GM23338 (cell line): ENCODE results near the gene CHRDL2. TPM values are rescaled to one million over a fixed set of nuclear protein-coding genes. Genes with fewer than 3 reads are reported as not detected.

ENCODE experiments used
- ATAC-seq: fragments of 200-7000 bp; cut with Tn5 transposase; 3 replicates; pipeline ENCODE4 v1.9.1; 2020
- DNase-seq: peaks from one replicate; pipeline ENCODE4 v3.0.0-alpha.2; 2015; ENCODE audit warnings: low spot score
- H2AFZ ChIP-seq: fragments of 200-600 bp; sonication (generic); 2 replicates; pipeline ENCODE4 v1.8.0; 2016; ENCODE audit warnings: antibody characterized with exemption, mild to moderate bottlenecking, moderate library complexity
- H3F3A ChIP-seq: fragments of 200-600 bp; sonication (generic); replicated peaks from 2 replicates; pipeline ENCODE4 v1.8.0; 2017; ENCODE audit warnings: antibody characterized with exemption, mixed run types, low read depth
- H3K27ac ChIP-seq: fragments of 200-600 bp; sonication (generic); 2 replicates; pipeline ENCODE4 v1.6.1; 2016; ENCODE audit warnings: low read depth
- H3K27me3 ChIP-seq: fragments of 200-600 bp; sonication (generic); 2 replicates; pipeline ENCODE4 v1.8.0; 2016; ENCODE audit warnings: mild to moderate bottlenecking, mixed run types, moderate library complexity; ENCODE audit not compliant: insufficient read depth
- H3K36me3 ChIP-seq: fragments of 200-600 bp; sonication (generic); 2 replicates; pipeline ENCODE4 v1.8.0; 2016; ENCODE audit warnings: mild to moderate bottlenecking; ENCODE audit not compliant: insufficient read depth
- H3K4me1 ChIP-seq: fragments of 200-600 bp; sonication (generic); 2 replicates; pipeline ENCODE4 v1.8.0; 2016; ENCODE audit warnings: mild to moderate bottlenecking, moderate library complexity; ENCODE audit not compliant: insufficient read depth
- H3K4me2 ChIP-seq: fragments of 200-600 bp; sonication (generic); 2 replicates; pipeline ENCODE4 v1.7.1; 2017; ENCODE audit warnings: mixed run types
- H3K4me3 ChIP-seq: fragments of 200-600 bp; sonication (generic); 2 replicates; pipeline ENCODE4 v1.6.1; 2016; ENCODE audit warnings: mixed run types
- H3K79me2 ChIP-seq: fragments of 200-600 bp; sonication (generic); replicated peaks from 2 replicates; pipeline ENCODE4 v1.8.0; 2017; ENCODE audit warnings: mild to moderate bottlenecking; ENCODE audit not compliant: insufficient read depth
- H3K9me2 ChIP-seq: fragments of 200-600 bp; sonication (generic); 2 replicates; pipeline ENCODE4 v1.8.0; 2017; ENCODE audit not compliant: insufficient read depth
- H4K20me1 ChIP-seq: fragments of 200-600 bp; sonication (generic); replicated peaks from 2 replicates; pipeline ENCODE4 v1.8.0; 2017; ENCODE audit warnings: mild to moderate bottlenecking; ENCODE audit not compliant: insufficient read depth
- H3K27ac Mint-ChIP-seq: 2 replicates; pipeline ENCODE4 v1.8.0; 2020; ENCODE audit warnings: inconsistent platforms, mild to moderate bottlenecking, moderate library complexity, mixed read lengths
- H3K27me3 Mint-ChIP-seq: 3 replicates; pipeline ENCODE4 v1.8.0; 2022; ENCODE audit warnings: low read depth, mild to moderate bottlenecking, moderate library complexity, mixed read lengths, inconsistent platforms; ENCODE audit not compliant: insufficient read depth, poor library complexity
- H3K36me3 Mint-ChIP-seq: 3 replicates; pipeline ENCODE4 v1.8.0; 2021; ENCODE audit warnings: low read depth, mild to moderate bottlenecking, inconsistent platforms, moderate library complexity, mixed read lengths
- H3K4me1 Mint-ChIP-seq: 3 replicates; pipeline ENCODE4 v1.8.0; 2020; ENCODE audit warnings: mild to moderate bottlenecking, inconsistent platforms, mixed read lengths
- H3K4me3 Mint-ChIP-seq: 3 replicates; pipeline ENCODE4 v1.8.0; 2021; ENCODE audit warnings: moderate library complexity, mild to moderate bottlenecking, inconsistent platforms, mixed read lengths
- H3K9me3 Mint-ChIP-seq: 3 replicates; pipeline ENCODE4 v1.8.0; 2020; ENCODE audit warnings: moderate library complexity, mild to moderate bottlenecking, inconsistent platforms, mixed read lengths
- CREB1 ChIP-seq: fragments of 250-450 bp; sonication (Bioruptor Pico); IDR thresholded peaks from 2 replicates; pipeline ENCODE4 v1.5.0; 2020; ENCODE audit warnings: low read depth, mild to moderate bottlenecking, moderate library complexity
- EZH2 ChIP-seq: fragments of 200-600 bp; sonication (generic); IDR thresholded peaks from one replicate; pipeline ENCODE4 v1.8.0; 2017; ENCODE audit warnings: antibody characterized with exemption, mild to moderate bottlenecking, low read depth; ENCODE audit not compliant: unreplicated experiment
- EZH2phosphoT487 ChIP-seq: fragments of 200-600 bp; sonication (generic); IDR thresholded peaks from one replicate; pipeline ENCODE4 v1.8.1; 2018; ENCODE audit warnings: antibody characterized with exemption; ENCODE audit not compliant: unreplicated experiment
- JUNB ChIP-seq: IDR thresholded peaks from one replicate; pipeline ENCODE4 v1.6.1; 2016; ENCODE audit warnings: antibody characterized with exemption; ENCODE audit not compliant: unreplicated experiment
- NANOG ChIP-seq: IDR thresholded peaks from 2 replicates; pipeline ENCODE4 v1.6.1; 2016; ENCODE audit warnings: antibody characterized with exemption, borderline replicate concordance
- POLR2AphosphoS5 ChIP-seq: IDR thresholded peaks from 2 replicates; pipeline ENCODE4 v1.6.1; 2016; ENCODE audit warnings: antibody characterized with exemption, low read depth
- STAT1 ChIP-seq: IDR thresholded peaks from one replicate; pipeline ENCODE4 v1.6.1; 2016; ENCODE audit warnings: antibody characterized with exemption; ENCODE audit not compliant: unreplicated experiment
- polyA plus RNA-seq: library from polyadenylated mRNA; unstranded; fragments of >200 nt; fragmentation: Nextera tagmentation; extraction: Ambion mirVana; gene quantifications from 2 replicates; pipeline ENCODE4 v1.2.1, GENCODE V29; 2016
- total RNA-seq: library from RNA; depleted of rRNA; stranded (reverse); fragments of >200 nt; shearing (Covaris generic); gene quantifications from 2 replicates; pipeline ENCODE4 v1.2.3, GENCODE V29; 2014
- TF ChIP-seq, protein P1 (sequence below): IDR thresholded peaks from one replicate; pipeline ENCODE4 v1.6.1; 2018; ENCODE audit warnings: antibody characterized with exemption; ENCODE audit not compliant: unreplicated experiment
- TF ChIP-seq, protein P2 (sequence below): IDR thresholded peaks from 2 replicates; pipeline ENCODE4 v1.6.1; 2016; ENCODE audit warnings: antibody characterized with exemption
- TF ChIP-seq, protein P3 (sequence below): fragments of 250-450 bp; sonication (Bioruptor Pico); IDR thresholded peaks from 2 replicates; pipeline ENCODE4 v1.5.0; 2020; ENCODE audit warnings: mild to moderate bottlenecking, moderate library complexity

The CHRDL2 gene
- total and polyA plus RNA-seq, 2 experiments from 2014 or later, result 0.21 TPM; not detected in 1

- peak overlapping the region; percentile 99 for H2AFZ ChIP-seq
- Mint-ChIP-seq H3K4me3 (peak overlapping the region; percentile 62), H3K9me3 (no peaks in the 10 kb centered on the region; the same call in 2 of the 3 replicates), H3K27ac (no peak overlapping the region), H3K36me3 (no peaks in the 10 kb centered on the region; the same call in 2 of the 3 replicates), H3K27me3 (peaks cover 14% of the 10 kb centered on the region), H3K4me1 (peaks cover 6% of the 10 kb centered on the region; the same call in 2 of the 3 replicates)
- peak; percentile 16 for DNase-seq
- no peaks in the 10 kb centered on the region for H3F3A ChIP-seq
- H3K9me2 ChIP-seq, result no peaks in the 10 kb centered on the region
- no peak for TF ChIP-seq EZH2phosphoT487
- TF ChIP-seq JUNB, result no peak
- H3K36me3 ChIP-seq, result no peaks in the 10 kb centered on the region
- no peaks in the 10 kb centered on the region for H3K79me2 ChIP-seq
- ATAC-seq, result peak; percentile 24
- H3K4me1 ChIP-seq, result no peaks in the 10 kb centered on the region
- H3K4me2 ChIP-seq, result peak overlapping the region; percentile 86
- H3K4me3 ChIP-seq, result peak overlapping the region; percentile 64
- no peaks in the 10 kb centered on the region; the same call in 1 of the 2 replicates for H4K20me1 ChIP-seq
- peaks cover 11% of the 10 kb centered on the region for H3K27me3 ChIP-seq
- H3K27ac ChIP-seq, result no peak overlapping the region
Observed at GRCh38 chr11:74683941-74684481, 47.2 kb downstream of the CHRDL2 start.

GRCh38 chr11:74683279-74683871, 47.9 kb downstream of the CHRDL2 start:
- peak overlapping the region; percentile 99 for H2AFZ ChIP-seq
- H3K36me3 Mint-ChIP-seq, result no peaks in the 10 kb centered on the region; the same call in 2 of the 3 replicates
- peak; percentile 79 for ATAC-seq
- 0 out of 2 replicates have a peak, but pooled peaks have one; percentile 32 for TF ChIP-seq CREB1 (CRISPR knock-in tag)
- TF ChIP-seq, protein P1, sequence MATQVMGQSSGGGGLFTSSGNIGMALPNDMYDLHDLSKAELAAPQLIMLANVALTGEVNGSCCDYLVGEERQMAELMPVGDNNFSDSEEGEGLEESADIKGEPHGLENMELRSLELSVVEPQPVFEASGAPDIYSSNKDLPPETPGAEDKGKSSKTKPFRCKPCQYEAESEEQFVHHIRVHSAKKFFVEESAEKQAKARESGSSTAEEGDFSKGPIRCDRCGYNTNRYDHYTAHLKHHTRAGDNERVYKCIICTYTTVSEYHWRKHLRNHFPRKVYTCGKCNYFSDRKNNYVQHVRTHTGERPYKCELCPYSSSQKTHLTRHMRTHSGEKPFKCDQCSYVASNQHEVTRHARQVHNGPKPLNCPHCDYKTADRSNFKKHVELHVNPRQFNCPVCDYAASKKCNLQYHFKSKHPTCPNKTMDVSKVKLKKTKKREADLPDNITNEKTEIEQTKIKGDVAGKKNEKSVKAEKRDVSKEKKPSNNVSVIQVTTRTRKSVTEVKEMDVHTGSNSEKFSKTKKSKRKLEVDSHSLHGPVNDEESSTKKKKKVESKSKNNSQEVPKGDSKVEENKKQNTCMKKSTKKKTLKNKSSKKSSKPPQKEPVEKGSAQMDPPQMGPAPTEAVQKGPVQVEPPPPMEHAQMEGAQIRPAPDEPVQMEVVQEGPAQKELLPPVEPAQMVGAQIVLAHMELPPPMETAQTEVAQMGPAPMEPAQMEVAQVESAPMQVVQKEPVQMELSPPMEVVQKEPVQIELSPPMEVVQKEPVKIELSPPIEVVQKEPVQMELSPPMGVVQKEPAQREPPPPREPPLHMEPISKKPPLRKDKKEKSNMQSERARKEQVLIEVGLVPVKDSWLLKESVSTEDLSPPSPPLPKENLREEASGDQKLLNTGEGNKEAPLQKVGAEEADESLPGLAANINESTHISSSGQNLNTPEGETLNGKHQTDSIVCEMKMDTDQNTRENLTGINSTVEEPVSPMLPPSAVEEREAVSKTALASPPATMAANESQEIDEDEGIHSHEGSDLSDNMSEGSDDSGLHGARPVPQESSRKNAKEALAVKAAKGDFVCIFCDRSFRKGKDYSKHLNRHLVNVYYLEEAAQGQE, result no peak
- no peak for TF ChIP-seq EZH2
- TF ChIP-seq, protein P2, sequence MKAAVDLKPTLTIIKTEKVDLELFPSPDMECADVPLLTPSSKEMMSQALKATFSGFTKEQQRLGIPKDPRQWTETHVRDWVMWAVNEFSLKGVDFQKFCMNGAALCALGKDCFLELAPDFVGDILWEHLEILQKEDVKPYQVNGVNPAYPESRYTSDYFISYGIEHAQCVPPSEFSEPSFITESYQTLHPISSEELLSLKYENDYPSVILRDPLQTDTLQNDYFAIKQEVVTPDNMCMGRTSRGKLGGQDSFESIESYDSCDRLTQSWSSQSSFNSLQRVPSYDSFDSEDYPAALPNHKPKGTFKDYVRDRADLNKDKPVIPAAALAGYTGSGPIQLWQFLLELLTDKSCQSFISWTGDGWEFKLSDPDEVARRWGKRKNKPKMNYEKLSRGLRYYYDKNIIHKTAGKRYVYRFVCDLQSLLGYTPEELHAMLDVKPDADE, result no peak
- no peak for TF ChIP-seq JUNB
- TF ChIP-seq, protein P3, sequence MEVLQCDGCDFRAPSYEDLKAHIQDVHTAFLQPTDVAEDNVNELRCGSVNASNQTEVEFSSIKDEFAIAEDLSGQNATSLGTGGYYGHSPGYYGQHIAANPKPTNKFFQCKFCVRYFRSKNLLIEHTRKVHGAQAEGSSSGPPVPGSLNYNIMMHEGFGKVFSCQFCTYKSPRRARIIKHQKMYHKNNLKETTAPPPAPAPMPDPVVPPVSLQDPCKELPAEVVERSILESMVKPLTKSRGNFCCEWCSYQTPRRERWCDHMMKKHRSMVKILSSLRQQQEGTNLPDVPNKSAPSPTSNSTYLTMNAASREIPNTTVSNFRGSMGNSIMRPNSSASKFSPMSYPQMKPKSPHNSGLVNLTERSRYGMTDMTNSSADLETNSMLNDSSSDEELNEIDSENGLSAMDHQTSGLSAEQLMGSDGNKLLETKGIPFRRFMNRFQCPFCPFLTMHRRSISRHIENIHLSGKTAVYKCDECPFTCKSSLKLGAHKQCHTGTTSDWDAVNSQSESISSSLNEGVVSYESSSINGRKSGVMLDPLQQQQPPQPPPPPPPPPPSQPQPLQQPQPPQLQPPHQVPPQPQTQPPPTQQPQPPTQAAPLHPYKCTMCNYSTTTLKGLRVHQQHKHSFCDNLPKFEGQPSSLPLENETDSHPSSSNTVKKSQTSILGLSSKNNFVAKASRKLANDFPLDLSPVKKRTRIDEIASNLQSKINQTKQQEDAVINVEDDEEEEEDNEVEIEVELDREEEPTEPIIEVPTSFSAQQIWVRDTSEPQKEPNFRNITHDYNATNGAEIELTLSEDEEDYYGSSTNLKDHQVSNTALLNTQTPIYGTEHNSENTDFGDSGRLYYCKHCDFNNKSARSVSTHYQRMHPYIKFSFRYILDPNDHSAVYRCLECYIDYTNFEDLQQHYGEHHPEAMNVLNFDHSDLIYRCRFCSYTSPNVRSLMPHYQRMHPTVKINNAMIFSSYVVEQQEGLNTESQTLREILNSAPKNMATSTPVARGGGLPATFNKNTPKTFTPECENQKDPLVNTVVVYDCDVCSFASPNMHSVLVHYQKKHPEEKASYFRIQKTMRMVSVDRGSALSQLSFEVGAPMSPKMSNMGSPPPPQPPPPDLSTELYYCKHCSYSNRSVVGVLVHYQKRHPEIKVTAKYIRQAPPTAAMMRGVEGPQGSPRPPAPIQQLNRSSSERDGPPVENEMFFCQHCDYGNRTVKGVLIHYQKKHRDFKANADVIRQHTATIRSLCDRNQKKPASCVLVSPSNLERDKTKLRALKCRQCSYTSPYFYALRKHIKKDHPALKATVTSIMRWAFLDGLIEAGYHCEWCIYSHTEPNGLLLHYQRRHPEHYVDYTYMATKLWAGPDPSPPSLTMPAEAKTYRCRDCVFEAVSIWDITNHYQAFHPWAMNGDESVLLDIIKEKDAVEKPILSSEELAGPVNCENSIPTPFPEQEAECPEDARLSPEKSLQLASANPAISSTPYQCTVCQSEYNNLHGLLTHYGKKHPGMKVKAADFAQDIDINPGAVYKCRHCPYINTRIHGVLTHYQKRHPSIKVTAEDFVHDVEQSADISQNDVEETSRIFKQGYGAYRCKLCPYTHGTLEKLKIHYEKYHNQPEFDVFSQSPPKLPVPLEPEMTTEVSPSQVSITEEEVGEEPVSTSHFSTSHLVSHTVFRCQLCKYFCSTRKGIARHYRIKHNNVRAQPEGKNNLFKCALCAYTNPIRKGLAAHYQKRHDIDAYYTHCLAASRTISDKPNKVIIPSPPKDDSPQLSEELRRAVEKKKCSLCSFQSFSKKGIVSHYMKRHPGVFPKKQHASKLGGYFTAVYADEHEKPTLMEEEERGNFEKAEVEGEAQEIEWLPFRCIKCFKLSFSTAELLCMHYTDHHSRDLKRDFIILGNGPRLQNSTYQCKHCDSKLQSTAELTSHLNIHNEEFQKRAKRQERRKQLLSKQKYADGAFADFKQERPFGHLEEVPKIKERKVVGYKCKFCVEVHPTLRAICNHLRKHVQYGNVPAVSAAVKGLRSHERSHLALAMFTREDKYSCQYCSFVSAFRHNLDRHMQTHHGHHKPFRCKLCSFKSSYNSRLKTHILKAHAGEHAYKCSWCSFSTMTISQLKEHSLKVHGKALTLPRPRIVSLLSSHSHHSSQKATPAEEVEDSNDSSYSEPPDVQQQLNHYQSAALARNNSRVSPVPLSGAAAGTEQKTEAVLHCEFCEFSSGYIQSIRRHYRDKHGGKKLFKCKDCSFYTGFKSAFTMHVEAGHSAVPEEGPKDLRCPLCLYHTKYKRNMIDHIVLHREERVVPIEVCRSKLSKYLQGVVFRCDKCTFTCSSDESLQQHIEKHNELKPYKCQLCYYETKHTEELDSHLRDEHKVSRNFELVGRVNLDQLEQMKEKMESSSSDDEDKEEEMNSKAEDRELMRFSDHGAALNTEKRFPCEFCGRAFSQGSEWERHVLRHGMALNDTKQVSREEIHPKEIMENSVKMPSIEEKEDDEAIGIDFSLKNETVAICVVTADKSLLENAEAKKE (CRISPR knock-in tag), result no peak
- no peak for TF ChIP-seq NANOG
- TF ChIP-seq POLR2AphosphoS5, result no peak
- TF ChIP-seq STAT1, result no peak

More at GRCh38 chr11:74683279-74683871, 47.9 kb downstream of the CHRDL2 start:
- Histone ChIP-seq H3K9me2 (no peaks in the 10 kb centered on the region), H3K79me2 (no peaks in the 10 kb centered on the region), H3K27me3 (peaks cover 11% of the 10 kb centered on the region), H3K4me1 (no peaks in the 10 kb centered on the region), H3K36me3 (no peaks in the 10 kb centered on the region), H3K4me3 (peak overlapping the region; percentile 64), H3K4me2 (peak overlapping the region; percentile 86), H3K27ac (no peak overlapping the region), H4K20me1 (no peaks in the 10 kb centered on the region; the same call in 1 of the 2 replicates), H3F3A (no peaks in the 10 kb centered on the region)
- peaks cover 14% of the 10 kb centered on the region for H3K27me3 Mint-ChIP-seq
- DNase-seq, result peak; percentile 72
- H3K4me1 Mint-ChIP-seq, result peaks cover 6% of the 10 kb centered on the region; the same call in 2 of the 3 replicates
- peak overlapping the region; percentile 62 for H3K4me3 Mint-ChIP-seq
- H3K9me3 Mint-ChIP-seq, result no peaks in the 10 kb centered on the region; the same call in 2 of the 3 replicates
- no peak overlapping the region for H3K27ac Mint-ChIP-seq
